ENCODE data around the gene USP36.

DNA sequence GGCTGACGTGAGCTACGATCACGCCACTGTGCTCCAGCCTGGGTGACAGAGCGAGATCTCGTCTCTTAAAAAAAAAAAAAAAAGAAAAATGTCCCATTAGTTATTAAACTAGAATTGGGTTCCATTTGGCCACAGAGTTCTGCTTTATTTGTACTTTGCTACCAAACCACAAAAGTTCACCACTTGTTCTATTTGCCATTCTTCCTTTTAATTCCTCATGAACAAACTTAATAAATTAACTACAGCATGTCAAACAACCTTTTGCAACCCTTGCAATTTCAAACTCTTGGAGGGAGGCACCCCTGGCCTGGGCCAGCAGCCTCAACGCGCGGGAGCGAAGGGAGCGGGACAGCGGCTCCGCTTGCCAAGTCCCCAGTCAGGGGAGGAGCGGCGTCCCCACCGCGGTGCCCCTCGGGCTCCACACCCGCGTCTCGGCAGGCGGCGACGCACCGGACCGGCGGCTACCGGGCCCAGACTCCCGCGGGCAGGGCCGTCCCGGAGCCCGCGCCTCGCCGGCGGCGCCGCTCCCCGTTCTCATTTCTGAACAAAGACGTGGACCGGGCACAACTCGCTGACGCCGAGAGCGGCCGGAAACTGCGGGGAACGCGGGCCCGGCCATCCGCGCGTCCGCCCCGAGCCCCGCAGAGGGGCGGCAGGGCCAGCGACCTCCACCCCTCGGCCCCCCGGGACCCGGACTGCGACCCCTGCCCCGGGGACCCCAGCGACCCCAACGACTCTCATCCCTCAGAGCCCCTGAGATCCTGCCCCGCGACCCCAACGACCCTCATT is 59.3 kb downstream of the USP36 start:
- TF ChIP-seq ZNF274 (IDR thresholded peaks at IDR 0.05; ENCODE audit: low read depth, low read length): no peak
- no peak for TF ChIP-seq SUZ12 (IDR thresholded peaks at IDR 0.05; ENCODE audit: extremely low read depth, insufficient read depth, insufficient read length)
